ENCODE results near the gene TMEFF1.

GRCh38 chr9:100577776-100578448 lies 105.0 kb downstream of the TMEFF1 start, which contains the start of gene CAVIN4:
- TF ChIP-seq, protein P1, sequence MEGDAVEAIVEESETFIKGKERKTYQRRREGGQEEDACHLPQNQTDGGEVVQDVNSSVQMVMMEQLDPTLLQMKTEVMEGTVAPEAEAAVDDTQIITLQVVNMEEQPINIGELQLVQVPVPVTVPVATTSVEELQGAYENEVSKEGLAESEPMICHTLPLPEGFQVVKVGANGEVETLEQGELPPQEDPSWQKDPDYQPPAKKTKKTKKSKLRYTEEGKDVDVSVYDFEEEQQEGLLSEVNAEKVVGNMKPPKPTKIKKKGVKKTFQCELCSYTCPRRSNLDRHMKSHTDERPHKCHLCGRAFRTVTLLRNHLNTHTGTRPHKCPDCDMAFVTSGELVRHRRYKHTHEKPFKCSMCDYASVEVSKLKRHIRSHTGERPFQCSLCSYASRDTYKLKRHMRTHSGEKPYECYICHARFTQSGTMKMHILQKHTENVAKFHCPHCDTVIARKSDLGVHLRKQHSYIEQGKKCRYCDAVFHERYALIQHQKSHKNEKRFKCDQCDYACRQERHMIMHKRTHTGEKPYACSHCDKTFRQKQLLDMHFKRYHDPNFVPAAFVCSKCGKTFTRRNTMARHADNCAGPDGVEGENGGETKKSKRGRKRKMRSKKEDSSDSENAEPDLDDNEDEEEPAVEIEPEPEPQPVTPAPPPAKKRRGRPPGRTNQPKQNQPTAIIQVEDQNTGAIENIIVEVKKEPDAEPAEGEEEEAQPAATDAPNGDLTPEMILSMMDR (conservative IDR thresholded peaks at IDR 0.05 in 1 of 2, IDR thresholded peaks at IDR 0.05 in 1 of 2; ENCODE audit: extremely low read depth in 1 of 2, insufficient read depth in 1 of 2, low read depth in 1 of 2, low read length in 2 of 2), result no peak
- TF ChIP-seq EZH2 (IDR thresholded peaks at IDR 0.05; ENCODE audit: borderline replicate concordance, low read length), result no peak
